ELF-1 (cell line): Measurements from ENCODE around the gene SF3B6.
"Not testable (repeated sequence)": the region's sequence is repeated elsewhere in the genome, so short reads cannot be mapped to it uniquely, and the experiment has no call there.

Source experiments
- DNase-seq: peaks from one replicate; pipeline ENCODE4 v3.0.0-alpha.2; 2016; ENCODE audit warnings: low read depth, low spot score

SF3B6 gene

DNA sequence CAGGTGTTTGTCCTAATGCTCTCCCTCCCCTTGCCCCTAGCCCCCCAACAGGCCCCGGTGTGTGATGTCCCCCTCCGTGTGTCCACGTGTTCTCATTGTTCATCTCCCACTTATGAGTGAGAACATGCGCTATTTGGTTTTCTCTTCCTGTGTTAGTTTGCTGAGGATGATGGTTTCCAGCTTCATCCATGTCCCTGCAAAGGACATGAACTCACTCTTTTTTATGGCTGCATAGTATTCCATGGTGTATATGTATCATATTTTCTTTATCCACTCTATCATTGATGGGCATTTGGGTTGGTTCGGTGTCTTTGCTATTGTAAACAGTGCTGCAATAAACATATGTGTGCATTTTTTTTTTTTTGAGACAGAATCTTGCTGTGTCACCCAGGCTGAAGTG, 17.1 kb upstream of the SF3B6 start:
- not testable (repeated sequence) for DNase-seq

DNA sequence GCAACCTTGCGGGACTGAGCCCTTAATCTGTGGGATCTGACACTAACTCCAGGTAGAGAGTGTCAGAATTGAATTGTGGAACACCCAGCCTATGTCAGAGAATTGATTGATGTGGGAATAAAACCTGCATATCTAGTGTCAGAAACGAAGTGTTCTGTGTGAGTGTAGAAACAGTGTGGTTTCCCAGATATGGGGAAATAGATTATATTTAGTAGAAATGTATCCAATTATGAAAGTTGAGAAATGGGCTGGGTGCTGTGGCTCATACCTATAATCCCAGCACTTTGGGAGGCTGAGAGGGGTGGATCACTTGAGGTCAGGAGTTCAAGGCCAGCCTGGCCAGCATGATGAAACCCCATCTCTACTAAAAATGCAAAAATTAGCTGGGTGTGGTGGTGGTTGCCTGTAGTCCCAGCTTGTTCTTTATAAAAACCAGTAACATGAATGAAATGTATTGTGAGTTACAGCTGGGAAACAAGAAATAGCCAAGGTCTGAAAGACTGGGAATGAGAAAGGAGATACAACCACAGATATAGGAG, 12.8 kb upstream of the SF3B6 start:
- no peak for DNase-seq

DNA sequence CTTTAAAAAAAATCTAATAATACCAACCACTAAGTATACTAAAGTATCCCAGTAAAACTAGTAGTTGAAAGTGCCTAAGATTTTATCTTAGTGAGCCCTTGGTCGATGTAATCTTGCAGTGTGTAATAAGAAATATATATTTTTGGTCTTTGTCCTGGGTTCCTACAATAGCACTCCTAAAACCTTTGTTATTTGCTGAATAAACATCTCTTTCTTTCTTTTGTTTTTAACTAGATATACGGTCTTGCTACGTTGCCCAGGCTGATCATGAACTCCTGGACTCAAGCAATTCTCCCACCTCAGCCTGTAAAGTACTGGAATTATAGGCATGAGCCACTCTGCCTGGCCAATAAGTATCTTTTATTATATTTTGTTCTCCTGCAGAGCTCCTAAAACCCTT, 10.9 kb upstream of the SF3B6 start:
- DNase-seq, result no peak

GRCh38 chr2:24086241-24086640, 10.1 kb upstream of the SF3B6 start:
- no peak for DNase-seq

- no peak for DNase-seq
Measured at GRCh38 chr2:24085200-24085489, 9.0 kb upstream of the SF3B6 start.

- DNase-seq, result peak; percentile 98
Measured at GRCh38 chr2:24084386-24085199, 8.5 kb upstream of the SF3B6 start, which contains the start of gene TP53I3. TSS of gene TP53I3 (minus strand) at chr2:24084834. CDS start at chr2:24084326, 508 bp downstream.

- DNase-seq, result peak; percentile 94
Measured at GRCh38 chr2:24083567-24084385, 7.7 kb upstream of the SF3B6 start.

DNA sequence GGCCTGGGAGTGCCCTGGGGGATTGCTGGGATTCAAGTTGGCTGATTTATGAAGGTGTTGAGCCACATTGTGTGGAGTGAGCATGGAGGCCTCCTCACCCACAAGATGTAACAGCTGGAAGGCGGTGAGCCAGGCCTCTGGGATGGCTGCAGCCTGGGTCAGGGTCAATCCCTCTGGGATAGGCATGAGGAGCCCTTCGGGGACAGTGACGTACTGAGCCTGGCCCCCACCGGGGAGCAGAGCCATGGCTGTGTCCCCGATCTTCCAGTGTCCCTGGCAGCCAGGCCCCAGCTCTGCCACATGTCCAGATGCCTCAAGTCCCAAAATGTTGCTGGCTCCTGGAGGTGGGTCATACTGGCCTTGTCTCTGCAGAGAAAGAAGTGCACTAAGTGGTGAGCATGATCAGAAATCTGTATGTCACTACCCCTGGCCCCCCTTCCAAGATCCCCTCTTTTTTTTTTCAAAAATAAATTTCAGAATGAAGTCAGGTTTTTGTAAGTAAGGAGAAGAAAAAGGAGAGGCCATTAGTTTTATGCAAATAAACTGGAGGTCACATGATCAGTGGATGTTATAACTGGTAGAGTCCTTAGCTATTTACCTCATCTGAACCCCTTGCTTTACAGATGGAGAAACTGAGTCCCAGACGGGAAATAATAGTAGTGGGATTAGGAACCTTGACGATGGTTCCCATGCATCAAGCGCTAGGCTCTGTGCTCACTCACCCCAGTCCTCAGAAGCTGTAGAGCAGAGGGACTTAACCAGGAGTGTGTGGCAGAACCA, 6.9 kb upstream of the SF3B6 start:
- DNase-seq, result no peak

GRCh38 chr2:24080701-24081100, 4.6 kb upstream of the SF3B6 start:
- no peak for DNase-seq

- DNase-seq, result no peak
Measured at GRCh38 chr2:24077879-24078278, 1.8 kb upstream of the SF3B6 start.

- DNase-seq, result no peak
Measured at GRCh38 chr2:24077535-24077877, 1.4 kb upstream of the SF3B6 start.

- DNase-seq, result peak; percentile 48
Measured at GRCh38 chr2:24076849-24077534, 866 bp upstream of the SF3B6 start.

DNA sequence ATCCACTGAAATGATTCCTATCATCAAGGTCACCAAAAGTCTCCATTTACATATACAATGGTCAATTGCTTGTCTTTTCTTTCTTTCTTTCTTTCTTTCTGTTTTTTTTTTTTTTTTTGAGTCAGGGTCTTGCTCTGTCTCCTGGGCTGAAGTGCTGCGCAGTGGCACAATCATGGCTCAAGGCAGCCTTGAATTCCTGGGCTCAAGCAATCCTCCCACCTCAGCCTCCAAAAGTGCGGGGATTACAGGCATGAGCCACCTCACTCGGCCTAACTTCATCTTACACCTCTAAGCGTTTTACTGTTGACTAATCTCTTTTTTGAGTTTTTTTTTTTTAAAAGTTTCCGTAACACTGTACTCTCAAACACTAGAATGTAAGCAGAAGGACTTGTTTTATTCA, 867 bp downstream of the SF3B6 start:
- no peak for DNase-seq

- no peak for DNase-seq
Measured at GRCh38 chr2:24073816-24074215, 2.3 kb downstream of the SF3B6 start.

DNA sequence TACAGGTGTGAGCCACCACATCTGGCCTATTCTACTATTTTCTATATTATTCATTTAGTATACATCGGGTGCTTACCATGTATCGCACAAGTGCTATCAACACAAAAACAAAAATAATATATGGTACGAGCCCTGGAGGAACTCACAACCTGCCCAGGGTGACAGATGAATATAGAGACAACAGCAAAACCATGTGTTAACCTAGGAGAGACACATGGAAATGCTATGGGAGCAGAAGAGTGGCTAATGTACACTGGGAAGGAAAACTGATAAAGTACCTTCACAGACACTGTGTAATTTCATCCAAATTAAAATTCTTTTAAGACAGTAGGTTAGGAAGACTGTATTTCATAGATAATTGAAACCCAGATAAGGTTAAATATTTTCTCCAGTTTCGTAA, 3.9 kb downstream of the SF3B6 start:
- DNase-seq, result no peak

DNA sequence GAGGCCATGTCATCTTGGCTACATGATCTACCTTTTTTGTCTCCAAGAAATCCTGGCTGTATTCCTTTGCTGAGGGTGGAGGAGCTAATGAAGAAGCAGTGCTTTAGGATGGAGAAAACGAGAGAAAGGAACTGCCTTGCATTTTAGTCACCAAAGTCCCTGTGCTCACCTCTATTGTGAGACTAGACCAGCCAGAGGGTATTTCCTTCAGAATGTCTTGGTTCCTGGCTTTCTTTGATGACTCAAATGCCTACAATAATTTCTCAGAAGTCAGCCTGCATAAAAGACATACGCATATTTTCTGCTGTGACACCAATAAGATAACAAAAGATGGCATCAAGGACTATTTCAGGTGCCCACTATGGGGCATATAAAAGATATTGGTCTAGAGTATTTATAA, 10.8 kb downstream of the SF3B6 start:
- no peak for DNase-seq

DNA sequence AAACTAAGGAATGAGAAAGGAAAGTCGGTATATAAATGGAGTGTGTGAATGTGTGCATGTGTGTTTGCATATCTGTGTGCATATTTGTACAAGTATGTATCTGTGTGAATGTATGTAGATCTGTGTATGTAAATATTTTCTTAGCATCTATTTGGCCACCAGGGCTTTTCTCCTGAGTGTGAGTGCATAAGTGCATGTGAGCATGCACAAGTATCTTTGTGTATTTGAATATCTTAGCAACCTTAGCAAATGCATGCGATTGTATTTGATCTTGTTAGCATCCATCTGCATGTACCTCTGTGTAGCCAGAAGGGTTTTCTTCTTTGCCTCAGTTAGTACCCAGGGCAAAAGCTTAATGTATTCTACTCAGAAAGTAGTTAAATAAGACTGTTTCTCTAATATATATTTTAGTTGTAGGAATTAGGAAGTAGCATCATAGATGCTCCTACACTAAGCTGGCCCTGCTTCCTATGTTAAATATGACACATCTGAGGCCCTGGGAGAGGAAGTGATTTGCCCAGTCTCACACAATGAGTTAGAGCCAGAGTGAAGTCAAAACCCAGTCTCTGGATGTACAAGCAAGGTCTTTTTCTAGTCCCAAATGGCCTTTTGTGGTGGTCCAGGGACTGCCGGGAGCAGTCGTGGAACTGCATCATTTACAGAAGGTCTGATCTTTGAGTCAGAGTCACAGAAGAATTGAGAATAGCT, 17.4 kb downstream of the SF3B6 start:
- DNase-seq, result no peak

- DNase-seq, result no peak
Measured at GRCh38 chr2:24055750-24056149, 20.4 kb downstream of the SF3B6 start.

DNA sequence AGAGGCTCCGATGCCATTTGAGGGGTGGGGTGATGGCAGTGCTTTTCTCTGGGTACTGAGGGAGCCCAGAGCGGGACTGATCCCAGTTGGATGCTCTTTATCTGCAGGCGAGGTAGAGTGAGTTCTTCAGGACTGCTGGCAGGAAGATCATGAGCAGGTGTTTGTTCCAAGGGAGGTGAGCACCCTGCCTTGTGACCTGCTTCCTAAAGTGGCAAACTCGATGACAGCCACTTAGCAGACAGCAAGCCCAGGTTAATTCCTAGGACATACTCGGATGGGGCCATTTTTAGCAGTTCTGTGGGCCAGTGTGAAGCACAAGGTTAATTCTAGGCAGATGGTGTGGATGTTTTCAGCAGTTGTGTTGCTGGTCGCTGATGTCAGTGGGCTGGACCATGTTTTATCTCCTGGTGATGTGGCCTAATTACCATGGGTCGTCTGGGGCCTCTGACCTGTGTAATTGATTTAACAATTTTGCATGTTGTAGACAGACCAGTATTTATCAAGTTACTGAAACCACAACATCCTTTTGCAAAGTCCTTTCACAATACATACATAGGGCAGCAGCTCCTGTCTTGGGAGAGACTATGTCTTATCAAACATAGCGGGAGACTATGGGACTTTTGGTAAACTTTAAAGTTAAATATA, 21.6 kb downstream of the SF3B6 start:
- DNase-seq, result no peak

GRCh38 chr2:24052951-24053350, 23.2 kb downstream of the SF3B6 start:
- no peak for DNase-seq
